Stimulated activated naive CD4-positive, alpha-beta T cell (primary cell): Measurements from ENCODE around the gene QRICH1.
A peak's percentile ranks its signal among the peaks of the same experiment; 100 is the strongest.

Experiments
- DNase-seq, 6 experiments: peaks; one replicate each; lab custom pipeline; 2025; lab: John Stamatoyannopoulos, UW

Gene QRICH1, protein sequence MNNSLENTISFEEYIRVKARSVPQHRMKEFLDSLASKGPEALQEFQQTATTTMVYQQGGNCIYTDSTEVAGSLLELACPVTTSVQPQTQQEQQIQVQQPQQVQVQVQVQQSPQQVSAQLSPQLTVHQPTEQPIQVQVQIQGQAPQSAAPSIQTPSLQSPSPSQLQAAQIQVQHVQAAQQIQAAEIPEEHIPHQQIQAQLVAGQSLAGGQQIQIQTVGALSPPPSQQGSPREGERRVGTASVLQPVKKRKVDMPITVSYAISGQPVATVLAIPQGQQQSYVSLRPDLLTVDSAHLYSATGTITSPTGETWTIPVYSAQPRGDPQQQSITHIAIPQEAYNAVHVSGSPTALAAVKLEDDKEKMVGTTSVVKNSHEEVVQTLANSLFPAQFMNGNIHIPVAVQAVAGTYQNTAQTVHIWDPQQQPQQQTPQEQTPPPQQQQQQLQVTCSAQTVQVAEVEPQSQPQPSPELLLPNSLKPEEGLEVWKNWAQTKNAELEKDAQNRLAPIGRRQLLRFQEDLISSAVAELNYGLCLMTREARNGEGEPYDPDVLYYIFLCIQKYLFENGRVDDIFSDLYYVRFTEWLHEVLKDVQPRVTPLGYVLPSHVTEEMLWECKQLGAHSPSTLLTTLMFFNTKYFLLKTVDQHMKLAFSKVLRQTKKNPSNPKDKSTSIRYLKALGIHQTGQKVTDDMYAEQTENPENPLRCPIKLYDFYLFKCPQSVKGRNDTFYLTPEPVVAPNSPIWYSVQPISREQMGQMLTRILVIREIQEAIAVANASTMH

DNA sequence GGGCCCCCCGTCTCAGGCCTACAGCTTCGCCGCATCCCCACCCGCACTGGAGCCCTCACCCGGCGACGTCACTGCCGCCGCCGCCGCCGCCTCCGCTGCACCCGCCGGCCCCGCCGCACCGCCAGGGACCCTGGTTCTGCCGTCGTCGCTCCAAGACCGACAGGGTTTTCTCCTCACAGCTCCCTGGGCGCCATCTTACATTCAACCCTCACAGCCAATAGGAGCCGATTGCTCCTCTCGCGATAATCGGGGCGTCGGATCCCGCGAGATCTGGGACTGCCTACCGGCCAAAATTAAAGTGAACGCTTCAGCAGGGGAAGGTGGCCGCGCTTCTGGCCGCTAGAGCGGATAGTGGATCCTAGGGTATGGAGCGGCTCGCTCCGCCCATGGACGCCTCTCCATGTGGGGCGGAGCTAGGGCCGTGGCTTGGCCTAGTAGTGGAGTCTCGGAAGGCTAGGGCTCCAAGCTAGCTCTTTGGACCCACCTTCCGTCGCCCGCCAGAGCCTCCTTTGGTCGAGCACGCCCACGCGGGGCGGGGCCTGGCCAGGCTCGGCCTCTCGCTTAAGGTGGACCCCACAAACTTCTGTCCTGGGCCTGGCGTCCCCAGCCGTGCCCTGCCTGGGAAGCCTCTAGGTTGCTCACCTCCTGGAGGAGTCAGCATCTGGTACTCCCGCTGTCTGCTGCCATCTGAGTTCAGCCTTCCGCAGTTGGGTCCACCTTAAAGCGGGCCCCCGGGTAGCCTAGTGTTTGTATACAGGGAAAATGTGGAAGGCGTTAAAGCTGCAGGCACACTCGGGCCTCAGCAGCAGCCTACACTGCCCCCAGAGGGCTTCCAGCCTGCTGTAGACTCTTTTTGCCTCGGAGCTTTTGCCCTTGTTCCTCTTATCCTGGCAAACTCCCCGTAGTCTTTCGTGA lies at the start of gene QRICH1:
Gene QRICH1 (minus strand): TSS at position 219 of the 915 bp plus-strand sequence. CDS start 17,054 bp downstream, outside the sequence.
- DNase-seq, result peak; percentile 93 to 99 (median 97)

DNA sequence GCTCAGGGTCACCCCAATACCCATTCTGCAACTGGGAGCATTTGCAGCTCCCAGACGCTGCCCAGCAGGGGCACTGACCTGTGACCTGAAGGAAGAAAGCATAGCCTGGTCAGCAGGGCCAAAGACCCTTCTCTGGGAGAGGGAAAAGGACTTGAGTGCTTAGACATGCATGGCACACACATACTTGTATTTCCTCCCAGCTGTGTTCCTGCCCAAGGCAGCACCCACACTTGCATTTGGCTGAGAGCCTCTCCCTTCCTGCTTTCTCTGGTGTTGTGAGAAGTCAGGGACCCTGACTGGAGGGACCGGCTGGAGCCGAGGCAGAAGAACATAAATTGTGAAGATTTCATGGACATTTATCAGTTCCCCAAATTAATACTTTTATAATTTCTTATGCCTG lies 46.2 kb upstream of the QRICH1 start:
- no peak for DNase-seq

DNA sequence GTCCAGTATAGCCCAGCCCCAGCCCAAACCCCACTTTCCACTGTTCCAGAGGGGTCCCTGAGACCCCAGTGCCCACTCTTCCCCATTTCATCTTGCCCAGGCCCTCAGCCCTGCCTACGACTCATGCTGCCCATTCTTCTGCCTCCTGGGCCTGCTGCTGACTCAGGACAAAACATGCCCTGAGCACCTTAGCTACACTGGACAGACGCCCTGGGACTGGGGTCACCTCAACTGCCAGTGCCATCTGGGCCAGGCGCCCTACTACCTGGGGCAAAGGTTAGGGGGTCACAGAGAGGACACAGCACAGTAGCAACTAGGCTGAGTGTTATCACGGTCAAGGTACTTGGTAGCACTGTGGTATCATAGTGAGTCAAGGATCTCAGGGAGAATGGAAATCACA lies 41.6 kb upstream of the QRICH1 start:
- DNase-seq, result no peak

DNA sequence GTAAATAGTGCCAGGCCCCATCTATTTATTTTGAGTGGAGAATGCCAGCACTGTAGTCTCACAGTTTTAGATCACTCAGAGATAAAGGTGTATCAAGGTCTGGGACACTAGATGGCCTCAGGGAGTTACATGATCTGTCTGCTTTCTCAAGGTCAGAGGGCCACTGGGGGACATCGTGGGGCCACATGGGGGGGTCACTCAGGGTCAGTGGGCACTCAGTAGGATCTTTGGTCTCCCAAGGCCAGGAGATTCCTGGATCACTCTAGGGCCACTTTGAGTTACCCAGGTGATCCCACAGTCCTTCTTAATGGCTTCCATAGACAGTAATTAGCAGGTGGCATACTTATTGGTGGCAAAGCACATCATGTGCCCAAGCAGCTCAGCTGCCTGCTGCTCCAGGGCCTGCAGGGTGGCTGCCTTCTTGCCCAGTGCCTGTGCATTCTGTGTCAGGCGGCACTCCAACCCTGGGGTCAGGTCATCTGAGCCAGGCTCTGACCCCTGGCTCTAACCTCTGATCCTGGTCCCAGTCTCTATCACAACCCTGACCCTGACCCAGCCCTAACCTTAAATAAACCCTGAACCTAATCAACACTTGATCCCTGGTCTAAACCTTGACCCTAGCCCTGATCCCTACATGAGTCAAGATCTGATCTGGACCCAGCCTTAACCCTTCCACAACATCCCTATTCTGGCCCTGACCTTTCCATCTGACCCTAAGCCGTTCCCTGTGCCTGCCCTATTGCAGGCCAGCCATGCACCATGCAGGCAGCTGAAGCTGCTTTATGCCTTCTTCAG lies 40.8 kb upstream of the QRICH1 start:
- DNase-seq, result no peak

DNA sequence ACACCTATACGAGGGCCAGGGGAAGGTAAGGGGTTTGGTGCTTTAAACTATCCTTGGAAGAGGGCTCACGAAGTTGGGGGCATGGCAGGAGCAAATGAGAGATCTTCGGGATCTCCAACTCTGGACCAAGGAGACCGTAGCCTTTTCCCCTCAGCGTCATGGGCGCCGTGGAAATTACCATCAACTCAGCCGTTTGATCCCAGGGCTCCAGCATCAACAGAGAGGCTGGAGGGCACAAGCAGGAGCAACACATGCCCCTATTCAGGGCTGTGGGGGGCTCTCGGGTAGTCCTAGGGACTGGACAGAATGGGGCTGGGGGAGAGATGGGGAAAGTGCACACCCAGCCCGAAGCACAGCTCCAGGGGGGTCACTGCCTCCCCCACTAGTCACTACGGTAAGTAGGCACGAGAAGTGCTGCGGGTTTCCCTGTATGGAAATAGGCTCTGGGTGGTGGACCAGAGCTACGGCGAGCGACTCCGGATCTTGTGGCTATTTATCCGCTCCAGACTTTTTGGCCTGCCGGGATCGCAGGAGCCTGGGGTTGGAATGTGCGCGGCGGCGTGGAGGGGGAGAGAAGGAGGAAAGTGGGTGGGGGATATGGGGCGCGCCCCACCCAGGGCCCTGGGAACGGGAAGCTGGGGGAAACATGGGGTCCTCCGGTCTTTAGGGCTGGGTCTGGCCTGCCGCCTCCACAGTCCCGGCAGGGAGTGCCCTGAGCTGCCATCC lies 39.5 kb upstream of the QRICH1 start:
- DNase-seq, result no peak

DNA sequence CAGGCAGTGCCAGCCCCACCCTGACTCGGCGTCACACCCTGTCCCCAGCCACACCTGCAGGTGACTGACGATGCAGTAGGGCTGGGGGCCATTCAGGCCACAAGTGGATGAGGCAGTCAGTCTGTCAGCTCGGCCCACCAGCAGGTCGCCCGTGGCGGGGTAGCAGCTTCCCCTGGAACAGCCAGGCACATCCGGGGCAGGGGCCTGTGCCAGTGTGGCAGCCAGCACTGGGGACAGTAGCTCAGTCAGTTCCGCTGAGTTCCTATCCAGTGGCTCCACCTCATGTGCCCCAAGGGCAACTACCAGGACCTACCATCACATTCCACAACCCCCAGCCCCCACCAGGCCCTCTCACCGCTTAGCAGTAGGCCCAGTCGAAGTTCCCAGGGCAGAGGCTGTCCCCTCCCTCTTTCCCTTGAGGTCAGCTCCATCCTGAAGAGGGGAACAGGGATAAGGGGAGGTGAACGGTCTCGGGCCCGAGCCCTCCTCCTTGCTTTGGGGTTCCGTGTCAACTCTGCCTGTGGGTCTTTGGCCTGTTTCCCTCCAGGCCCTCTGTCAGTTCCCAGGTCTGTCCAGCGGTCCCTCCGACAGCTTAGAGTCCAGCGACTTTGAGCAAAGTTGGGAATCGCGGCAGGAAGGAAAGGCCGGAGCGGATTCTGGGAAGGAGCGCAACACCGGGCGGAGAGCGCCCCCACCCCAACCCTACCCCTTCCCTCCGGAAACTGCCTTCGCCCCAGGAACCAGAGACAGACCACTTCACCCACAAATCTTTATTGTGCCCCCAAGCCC lies 38.8 kb upstream of the QRICH1 start, which contains the start of gene LAMB2:
Gene LAMB2 (minus strand): TSS at position 614 of the 789 bp plus-strand sequence. CDS start 183 bp downstream, at position 431.
- no peak for DNase-seq

DNA sequence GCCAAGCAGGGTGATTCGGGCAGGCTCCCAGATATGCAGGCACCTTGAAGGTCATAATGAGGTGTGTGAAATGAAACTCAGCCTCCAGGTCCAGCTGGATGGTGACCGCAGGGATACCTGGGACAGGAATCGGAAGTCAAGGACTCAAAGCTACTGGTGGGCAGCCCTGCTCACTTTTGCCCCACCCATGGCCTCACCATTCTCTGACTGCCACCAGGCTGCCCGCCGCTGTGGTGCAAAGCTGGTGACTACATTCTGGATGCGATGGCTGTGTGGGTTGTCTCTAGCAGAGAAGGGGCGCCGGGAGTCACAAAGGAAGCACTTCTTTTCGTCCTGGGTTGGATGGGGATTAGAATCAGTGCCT lies 38.2 kb upstream of the QRICH1 start:
- DNase-seq, result no peak

DNA sequence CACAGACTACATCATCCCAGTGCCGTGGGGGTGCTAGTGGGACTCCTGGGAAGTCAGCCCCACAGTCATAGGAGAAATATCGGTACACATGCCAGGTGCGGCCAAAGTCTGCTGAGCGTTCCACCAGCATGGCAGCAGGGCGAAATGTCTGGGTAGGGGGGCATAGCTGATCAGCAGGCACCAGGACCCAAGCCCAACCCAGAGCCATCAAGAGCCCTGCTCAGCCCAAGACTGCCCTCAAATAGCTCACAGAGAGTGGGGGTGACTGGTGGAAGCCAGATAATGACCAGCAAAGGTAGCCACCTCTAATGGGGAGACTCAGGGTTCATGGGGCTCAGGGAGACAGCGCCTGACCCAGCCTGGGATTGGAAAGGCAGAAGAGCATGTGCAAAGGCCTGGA lies 37.7 kb upstream of the QRICH1 start:
- DNase-seq, result no peak

DNA sequence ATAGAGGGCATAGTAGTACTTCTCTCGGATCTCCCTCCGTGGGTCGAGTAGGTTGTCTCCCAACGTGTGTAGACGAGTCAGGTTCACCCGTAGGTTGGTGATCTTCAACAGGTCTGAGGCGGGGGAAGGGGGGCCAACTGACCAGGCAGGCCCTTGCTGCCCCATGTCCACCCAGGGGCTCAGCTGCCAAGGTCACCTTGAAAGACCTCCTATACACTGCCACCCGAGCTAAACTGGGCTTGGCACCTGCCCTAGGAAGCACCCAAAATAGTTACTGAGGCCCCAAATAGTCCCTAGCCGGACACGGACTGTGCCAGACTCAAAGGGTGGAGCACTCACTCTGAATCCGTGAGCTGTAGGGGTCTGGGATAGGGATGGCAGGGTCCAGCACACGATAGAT lies 37.2 kb upstream of the QRICH1 start:
- no peak for DNase-seq

DNA sequence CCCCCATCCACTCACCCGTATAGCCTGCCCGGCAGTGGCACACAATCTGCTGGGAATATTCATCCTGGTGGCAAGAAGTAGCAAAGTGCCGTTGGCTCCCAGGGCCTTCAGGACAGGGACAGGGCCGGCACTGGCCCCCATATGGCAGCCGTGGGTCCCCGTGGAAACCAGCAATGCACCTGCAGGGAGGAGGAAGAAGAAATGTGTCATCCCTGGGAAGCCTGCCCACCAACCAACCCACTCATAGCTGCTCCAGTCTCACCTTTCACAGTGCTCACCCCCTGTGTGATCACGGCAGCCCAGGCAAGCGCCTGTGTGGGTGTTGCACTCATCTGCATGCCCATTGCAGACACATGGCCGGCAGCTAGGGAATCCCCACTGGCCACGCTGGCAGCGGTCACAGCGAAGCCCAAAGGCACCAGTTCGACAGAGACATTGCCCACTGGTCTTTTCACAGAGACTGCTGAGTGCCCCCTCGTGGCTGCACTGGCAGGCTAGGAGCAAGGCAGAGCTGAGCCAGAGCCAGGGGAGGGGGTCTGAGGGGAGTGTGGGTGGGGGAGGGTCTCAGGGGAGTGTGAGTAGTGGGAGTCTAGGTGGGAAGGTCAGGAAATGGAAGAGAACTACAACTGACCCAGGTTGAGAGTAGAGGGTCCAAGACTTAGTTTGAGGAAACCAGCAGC lies 31.3 kb upstream of the QRICH1 start:
- DNase-seq, result no peak

DNA sequence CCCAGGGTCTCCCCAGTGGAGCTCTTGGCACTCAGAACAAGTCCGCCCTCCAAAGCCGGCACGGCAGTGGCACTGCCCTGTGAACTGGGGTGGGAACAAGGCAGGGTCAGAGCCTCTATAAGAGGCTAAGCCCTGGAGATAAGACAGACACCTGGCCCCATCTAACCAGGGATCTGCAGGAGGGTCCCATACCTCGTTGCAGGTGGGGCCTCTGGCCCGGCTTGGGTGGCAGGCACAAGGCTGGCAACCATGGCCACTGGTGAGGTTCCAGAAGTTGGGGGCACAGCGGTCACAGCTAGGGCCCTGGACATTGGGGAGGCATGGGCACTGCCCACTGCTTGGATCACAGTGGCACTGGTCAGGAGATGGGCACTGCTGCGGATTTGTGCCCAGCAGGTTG lies 30.3 kb upstream of the QRICH1 start:
- no peak for DNase-seq

DNA sequence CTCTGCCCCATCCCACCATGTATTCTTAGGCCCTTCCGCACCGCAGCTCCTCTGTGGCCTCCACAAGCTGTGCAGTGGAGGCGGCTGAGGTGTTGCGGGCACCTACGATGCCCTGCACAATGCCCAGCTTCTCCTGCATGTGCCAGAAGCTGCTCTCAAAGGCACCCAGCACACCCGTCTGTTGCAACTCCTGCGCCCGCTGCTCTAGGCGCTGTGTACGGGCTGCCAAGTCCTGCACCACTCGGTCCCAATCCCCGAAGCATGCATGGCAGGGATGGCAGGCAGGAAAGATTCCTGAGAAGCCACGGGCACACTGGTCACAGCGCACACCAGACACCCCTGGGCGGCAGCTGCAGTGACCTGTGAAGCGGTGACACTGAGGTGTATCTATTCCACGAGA lies 29.8 kb upstream of the QRICH1 start:
- no peak for DNase-seq

DNA sequence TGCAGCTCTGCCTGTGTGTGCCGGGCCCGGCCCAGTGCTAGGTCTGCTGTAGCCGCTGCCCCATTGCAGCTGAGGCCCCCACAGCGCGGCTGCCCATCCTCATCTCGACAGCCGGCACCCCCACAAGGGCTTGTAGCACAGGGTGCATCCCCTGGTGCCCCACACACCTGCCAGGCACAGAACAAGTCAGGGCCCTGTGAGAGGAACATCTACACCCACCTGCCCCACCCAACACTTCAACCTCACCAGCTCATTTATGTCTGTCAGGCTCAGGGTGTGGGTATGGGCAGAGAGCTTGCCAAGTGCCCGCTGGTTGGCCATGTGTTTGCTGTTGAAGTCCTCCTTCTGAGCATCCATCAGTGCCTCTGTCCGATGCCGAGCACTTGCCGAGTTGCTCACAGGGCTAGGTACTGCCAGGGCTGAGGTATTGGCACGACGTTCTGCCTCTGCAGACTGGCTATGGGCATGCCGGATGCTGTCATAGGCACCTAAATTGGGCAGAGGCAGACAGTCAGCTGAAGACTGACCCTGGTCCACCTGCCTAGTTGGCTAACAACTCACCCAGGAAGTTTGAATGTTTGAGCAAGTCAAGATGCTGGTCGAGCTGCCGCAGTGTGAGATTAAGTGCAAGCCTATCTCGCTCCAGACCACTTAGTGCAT lies 29.1 kb upstream of the QRICH1 start:
- no peak for DNase-seq

DNA sequence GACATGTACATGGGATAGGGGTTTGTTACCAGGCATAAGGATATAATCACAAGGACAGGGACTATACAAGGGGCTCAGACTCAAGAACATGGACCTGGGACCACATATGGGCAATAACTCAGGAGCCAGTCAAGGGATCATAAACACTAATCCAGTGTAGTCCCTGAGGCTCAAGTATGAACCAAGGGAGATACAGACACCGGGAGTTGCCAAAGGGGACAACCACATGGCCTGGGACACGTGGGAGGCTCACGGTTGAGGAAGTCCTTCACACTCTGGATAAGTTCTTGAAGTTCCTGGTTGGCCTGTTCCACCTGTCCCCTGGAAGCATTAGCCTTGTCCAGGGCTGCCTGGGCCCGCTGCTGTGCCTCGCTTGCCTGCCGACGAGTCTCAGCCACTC lies 28.6 kb upstream of the QRICH1 start:
- DNase-seq, result no peak

DNA sequence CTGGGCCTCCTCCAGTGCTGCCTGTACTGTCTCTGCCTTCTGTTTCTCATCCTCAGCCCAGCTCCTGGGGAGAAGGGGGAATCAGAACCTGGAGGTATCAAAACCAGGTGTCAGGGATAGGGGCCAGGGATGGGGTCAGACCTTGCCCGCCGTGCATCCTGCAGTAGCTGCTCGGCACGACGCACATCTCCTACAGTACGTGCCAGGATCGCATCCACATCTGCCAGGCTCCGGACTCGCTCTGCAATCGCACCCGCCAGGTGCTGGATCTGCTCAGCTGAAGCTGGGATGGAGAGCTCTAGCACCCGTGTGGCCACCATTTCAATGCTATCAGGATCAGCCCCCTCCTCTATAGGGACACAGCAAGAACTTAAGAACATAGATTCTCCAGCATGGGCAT lies 28.2 kb upstream of the QRICH1 start:
- DNase-seq, result no peak

DNA sequence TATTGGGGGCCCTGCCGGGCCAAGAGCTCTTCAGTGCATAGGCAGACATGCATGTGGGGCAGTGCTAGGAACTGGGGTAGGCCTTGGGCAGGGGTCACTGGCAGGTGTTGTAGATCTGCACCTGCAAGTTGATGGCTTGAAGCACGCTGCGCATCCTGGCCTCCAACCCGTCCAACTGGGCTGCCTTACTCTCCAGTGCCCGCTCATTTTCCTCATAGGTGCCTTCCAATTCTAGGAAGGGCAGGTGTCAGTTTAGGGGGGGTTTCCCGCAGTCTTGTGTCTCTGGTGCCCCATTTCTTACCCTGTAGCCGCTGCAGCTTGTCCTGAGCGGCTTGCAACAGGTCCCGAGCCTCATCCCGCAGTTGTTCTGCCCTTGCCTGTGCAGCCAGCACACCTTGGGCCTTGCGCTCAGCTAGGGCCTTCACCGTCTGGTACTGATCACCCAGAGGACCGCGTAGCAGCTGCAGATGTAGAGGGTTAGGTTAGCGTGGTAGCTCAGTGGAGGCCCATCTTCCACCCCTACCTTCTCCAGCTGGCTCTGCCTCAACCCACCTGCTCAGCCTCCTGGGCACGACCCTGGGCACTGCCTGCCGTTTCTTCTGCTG lies 27.4 kb upstream of the QRICH1 start:
- peak in 2 of 6 experiments; percentile 38 to 41 for DNase-seq

DNA sequence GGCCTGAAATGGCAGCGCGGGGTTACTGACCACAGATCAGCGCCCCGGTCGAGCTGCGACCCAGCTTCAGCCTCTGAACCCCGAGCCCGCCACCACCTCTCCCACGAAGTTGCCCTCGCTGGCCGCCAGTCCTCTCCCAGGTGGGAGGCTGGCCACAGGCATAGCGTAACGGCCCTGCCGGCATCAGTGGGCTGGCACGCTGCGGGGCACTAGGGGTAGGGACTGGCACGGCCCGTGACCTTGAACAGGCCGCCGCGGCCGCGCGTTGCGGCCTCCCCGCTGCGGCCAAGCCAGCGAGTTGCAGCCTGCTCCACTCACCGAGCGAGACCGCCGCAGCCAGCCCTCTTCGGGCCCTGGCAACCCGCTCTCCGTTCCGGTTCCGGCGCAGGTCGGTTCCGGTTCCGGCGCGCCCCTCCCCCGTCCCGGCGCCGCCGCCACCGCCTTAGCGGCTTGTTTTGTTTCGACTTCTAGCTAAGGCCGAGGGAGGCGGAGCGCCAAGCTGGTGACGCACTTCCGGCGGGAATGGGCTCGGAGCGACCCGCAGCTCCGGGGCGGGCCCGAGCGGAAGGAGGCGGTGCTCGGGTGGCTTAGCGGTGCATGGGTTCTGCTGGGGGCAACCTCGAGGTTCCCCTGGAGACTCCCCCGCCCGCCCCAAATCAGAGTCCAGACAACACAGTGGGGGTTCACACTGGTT lies 26.7 kb upstream of the QRICH1 start, which contains the start of gene USP19:
Gene USP19 (minus strand): TSS at position 386 of the 694 bp plus-strand sequence. CDS start 1,678 bp downstream, outside the sequence.
- peak; percentile 90 to 95 (median 92) for DNase-seq

DNA sequence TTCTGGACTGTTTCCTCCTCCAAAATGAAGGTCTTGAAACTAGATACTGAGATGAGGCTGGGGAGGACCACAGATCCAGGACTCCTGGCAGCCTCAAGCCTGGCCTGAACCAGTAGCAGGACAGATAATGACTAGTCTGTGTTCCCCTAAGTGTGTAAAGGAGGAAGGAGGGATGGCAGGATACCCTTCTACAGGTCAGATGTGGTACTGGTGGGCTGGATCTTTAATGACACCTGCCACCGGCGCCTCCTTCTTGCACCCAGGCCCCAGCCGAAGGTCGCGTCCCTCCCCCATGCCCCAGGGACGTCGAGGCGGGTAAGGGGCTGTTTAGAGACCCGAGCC lies 26.2 kb upstream of the QRICH1 start:
- peak in 1 of 6 experiments; percentile 45 for DNase-seq
